Neural cell (in vitro differentiated cells): ENCODE measurements around the gene RAMP2. TPM values are rescaled to one million over a fixed set of nuclear protein-coding genes. Genes with fewer than 3 reads are reported as not detected.
"Not testable (repeated sequence)": the region's sequence is repeated elsewhere in the genome, so short reads cannot be mapped to it uniquely, and the experiment has no call there.

Experiments
- H2AFZ ChIP-seq: fragments of 200-600, 300-800 bp; sonication (generic), shearing (Covaris generic); 2 replicates; pipeline ENCODE4 v1.6.0; 2014; ENCODE audit warnings: low read depth, mild to moderate bottlenecking, antibody characterized with exemption, low read length, moderate library complexity
- H3F3A ChIP-seq: fragments of 200-600 bp; shearing (Covaris generic); 2 replicates; pipeline ENCODE4 v1.6.1; 2016; ENCODE audit warnings: mild to moderate bottlenecking, moderate library complexity, mixed read lengths, antibody characterized with exemption, low read length; ENCODE audit not compliant: insufficient read depth, poor library complexity, severe bottlenecking
- H3K27ac ChIP-seq: fragments of 200-600, 300-800 bp; sonication (generic), shearing (Covaris generic); 2 replicates; pipeline ENCODE4 v1.5.1; 2014; ENCODE audit warnings: mild to moderate bottlenecking, low read length, moderate library complexity
- H3K27me3 ChIP-seq: fragments of 300-800, 200-600 bp; sonication (generic), shearing (Covaris generic); 2 replicates; pipeline ENCODE4 v1.6.0; 2014; ENCODE audit warnings: mild to moderate bottlenecking, low read depth, low read length, moderate library complexity; ENCODE audit not compliant: insufficient read depth
- H3K36me3 ChIP-seq: fragments of 300-800, 200-600 bp; sonication (generic), shearing (Covaris generic); 2 replicates; pipeline ENCODE4 v1.5.1; 2014; ENCODE audit warnings: mild to moderate bottlenecking, antibody characterized with exemption, low read length, moderate library complexity; ENCODE audit not compliant: insufficient read depth
- H3K4me2 ChIP-seq: fragments of 300-800, 200-600 bp; sonication (generic), shearing (Covaris generic); 2 replicates; pipeline ENCODE4 v1.6.0; 2014; ENCODE audit warnings: mild to moderate bottlenecking, low read length
- H3K4me3 ChIP-seq: fragments of 300-800, 200-600 bp; sonication (generic), shearing (Covaris generic); 2 replicates; pipeline ENCODE4 v1.5.1; 2014; ENCODE audit warnings: mild to moderate bottlenecking, low read length, moderate library complexity
- H3K79me2 ChIP-seq: fragments of 200-600 bp; shearing (Covaris generic); replicated peaks from 2 replicates; pipeline ENCODE4 v1.6.0; 2014; ENCODE audit warnings: mild to moderate bottlenecking, low read length, moderate library complexity; ENCODE audit not compliant: insufficient read depth
- H3K9ac ChIP-seq: fragments of 300-800, 200-600 bp; sonication (generic), shearing (Covaris generic); 2 replicates; pipeline ENCODE4 v1.6.1; 2016; ENCODE audit warnings: mild to moderate bottlenecking, low read length, mixed read lengths
- H3K9me2 ChIP-seq: fragments of 200-600 bp; shearing (Covaris generic); 2 replicates; pipeline ENCODE4 v1.6.1; 2016; ENCODE audit warnings: mild to moderate bottlenecking, low read length, mixed read lengths; ENCODE audit not compliant: insufficient read depth
- H3K9me3 ChIP-seq: fragments of 200-600, 300-800 bp; sonication (generic), shearing (Covaris generic); 2 replicates; pipeline ENCODE4 v1.6.1; 2016; ENCODE audit warnings: mild to moderate bottlenecking, mixed run types, low read length, moderate library complexity, mixed read lengths
- H4K20me1 ChIP-seq: fragments of 200-600 bp; shearing (Covaris generic); 2 replicates; pipeline ENCODE4 v1.6.1; 2016; ENCODE audit warnings: mild to moderate bottlenecking, mixed run types; ENCODE audit not compliant: insufficient read depth
- EP300 ChIP-seq: fragments of 450-650 bp; conservative IDR thresholded peaks from 2 replicates; pipeline ENCODE4 v1.6.1; 2014; ENCODE audit warnings: antibody characterized with exemption, mild to moderate bottlenecking, moderate library complexity; ENCODE audit not compliant: poor library complexity, severe bottlenecking
- EZH2 ChIP-seq: fragments of 200-600, 300-800 bp; shearing (Covaris generic), sonication (generic); IDR thresholded peaks from 2 replicates; pipeline ENCODE4 v1.6.1; 2014; ENCODE audit warnings: antibody characterized with exemption, low read length, borderline replicate concordance, mild to moderate bottlenecking; ENCODE audit not compliant: insufficient read depth, poor library complexity, severe bottlenecking
- MXI1 ChIP-seq: fragments of 450-650 bp; conservative IDR thresholded peaks from 2 replicates; pipeline ENCODE4 v1.6.1; 2014; ENCODE audit warnings: antibody characterized with exemption, mild to moderate bottlenecking; ENCODE audit not compliant: poor library complexity, severe bottlenecking
- POLR2AphosphoS5 ChIP-seq: IDR thresholded peaks from 2 replicates; pipeline ENCODE4 v1.6.1; 2012
- RAD21 ChIP-seq: fragments of 450-650 bp; conservative IDR thresholded peaks from 2 replicates; pipeline ENCODE4 v1.6.1; 2014; ENCODE audit warnings: antibody characterized with exemption, mild to moderate bottlenecking, moderate library complexity
- SMC3 ChIP-seq: fragments of 450-650 bp; conservative IDR thresholded peaks from 2 replicates; pipeline ENCODE4 v1.6.1; 2014; ENCODE audit warnings: antibody characterized with exemption, mild to moderate bottlenecking, moderate library complexity; ENCODE audit not compliant: poor library complexity
- TAF1 ChIP-seq: IDR thresholded peaks from 2 replicates; pipeline ENCODE4 v1.6.1; 2012; ENCODE audit warnings: low read depth
- polyA plus RNA-seq: library from polyadenylated mRNA; depleted of rRNA; stranded (reverse); fragments of >200 nt; gene quantifications from 2 replicates; pipeline ENCODE4 v1.2.3, GENCODE V29; 2014
- TF ChIP-seq, protein P1 (sequence below): fragments of 450-650 bp; IDR thresholded peaks from 2 replicates; pipeline ENCODE4 v1.5.1; 2014; ENCODE audit warnings: antibody characterized with exemption, mild to moderate bottlenecking, moderate library complexity; ENCODE audit not compliant: poor library complexity, severe bottlenecking
- TF ChIP-seq, protein P2 (sequence below): IDR thresholded peaks from 2 replicates; pipeline ENCODE4 v1.6.1; 2012; ENCODE audit warnings: borderline replicate concordance

RAMP2 gene
- polyA plus RNA-seq, 1 donor from 2014 or later = 2.1 TPM

DNA sequence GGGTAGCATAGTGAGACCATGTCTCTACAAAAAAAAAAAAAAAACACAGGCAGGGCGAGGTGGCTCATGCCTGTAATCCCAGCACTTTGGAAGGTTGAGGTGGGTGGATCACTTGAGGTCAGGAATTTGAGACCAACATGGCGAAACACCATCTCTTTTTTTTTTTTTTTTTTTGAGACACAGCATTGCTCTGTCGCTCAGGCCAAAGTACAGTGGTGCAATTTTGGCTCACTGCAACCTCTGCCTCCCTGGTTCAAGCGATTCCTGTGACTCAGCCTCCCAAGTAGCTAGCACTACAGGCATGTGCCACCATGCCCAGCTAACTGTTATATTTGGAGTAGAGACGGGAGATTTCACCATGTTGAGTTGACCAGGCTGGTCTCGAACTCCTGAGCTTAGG is 5.1 kb downstream of the RAMP2 start:
- Histone ChIP-seq H3K9me2 (no peaks in the 10 kb centered on the region), H3K27ac (no peak overlapping the region), H3K9me3 (no peaks in the 10 kb centered on the region), H3F3A (no peaks in the 10 kb centered on the region), H3K79me2 (no peaks in the 10 kb centered on the region), H3K9ac (no peak overlapping the region), H4K20me1 (no peaks in the 10 kb centered on the region), H2AFZ (no peak overlapping the region), H3K4me2 (no peak overlapping the region), H3K4me3 (no peak overlapping the region), H3K27me3 (peaks cover 11% of the 10 kb centered on the region), H3K36me3 (no peaks in the 10 kb centered on the region)
- TF ChIP-seq EP300 (no peak), EZH2 (no peak), SMC3 (no peak), TAF1 (no peak), MXI1 (no peak), RAD21 (no peak), POLR2AphosphoS5 (no peak)
- TF ChIP-seq, protein P1, sequence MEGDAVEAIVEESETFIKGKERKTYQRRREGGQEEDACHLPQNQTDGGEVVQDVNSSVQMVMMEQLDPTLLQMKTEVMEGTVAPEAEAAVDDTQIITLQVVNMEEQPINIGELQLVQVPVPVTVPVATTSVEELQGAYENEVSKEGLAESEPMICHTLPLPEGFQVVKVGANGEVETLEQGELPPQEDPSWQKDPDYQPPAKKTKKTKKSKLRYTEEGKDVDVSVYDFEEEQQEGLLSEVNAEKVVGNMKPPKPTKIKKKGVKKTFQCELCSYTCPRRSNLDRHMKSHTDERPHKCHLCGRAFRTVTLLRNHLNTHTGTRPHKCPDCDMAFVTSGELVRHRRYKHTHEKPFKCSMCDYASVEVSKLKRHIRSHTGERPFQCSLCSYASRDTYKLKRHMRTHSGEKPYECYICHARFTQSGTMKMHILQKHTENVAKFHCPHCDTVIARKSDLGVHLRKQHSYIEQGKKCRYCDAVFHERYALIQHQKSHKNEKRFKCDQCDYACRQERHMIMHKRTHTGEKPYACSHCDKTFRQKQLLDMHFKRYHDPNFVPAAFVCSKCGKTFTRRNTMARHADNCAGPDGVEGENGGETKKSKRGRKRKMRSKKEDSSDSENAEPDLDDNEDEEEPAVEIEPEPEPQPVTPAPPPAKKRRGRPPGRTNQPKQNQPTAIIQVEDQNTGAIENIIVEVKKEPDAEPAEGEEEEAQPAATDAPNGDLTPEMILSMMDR = no peak
- TF ChIP-seq, protein P2, sequence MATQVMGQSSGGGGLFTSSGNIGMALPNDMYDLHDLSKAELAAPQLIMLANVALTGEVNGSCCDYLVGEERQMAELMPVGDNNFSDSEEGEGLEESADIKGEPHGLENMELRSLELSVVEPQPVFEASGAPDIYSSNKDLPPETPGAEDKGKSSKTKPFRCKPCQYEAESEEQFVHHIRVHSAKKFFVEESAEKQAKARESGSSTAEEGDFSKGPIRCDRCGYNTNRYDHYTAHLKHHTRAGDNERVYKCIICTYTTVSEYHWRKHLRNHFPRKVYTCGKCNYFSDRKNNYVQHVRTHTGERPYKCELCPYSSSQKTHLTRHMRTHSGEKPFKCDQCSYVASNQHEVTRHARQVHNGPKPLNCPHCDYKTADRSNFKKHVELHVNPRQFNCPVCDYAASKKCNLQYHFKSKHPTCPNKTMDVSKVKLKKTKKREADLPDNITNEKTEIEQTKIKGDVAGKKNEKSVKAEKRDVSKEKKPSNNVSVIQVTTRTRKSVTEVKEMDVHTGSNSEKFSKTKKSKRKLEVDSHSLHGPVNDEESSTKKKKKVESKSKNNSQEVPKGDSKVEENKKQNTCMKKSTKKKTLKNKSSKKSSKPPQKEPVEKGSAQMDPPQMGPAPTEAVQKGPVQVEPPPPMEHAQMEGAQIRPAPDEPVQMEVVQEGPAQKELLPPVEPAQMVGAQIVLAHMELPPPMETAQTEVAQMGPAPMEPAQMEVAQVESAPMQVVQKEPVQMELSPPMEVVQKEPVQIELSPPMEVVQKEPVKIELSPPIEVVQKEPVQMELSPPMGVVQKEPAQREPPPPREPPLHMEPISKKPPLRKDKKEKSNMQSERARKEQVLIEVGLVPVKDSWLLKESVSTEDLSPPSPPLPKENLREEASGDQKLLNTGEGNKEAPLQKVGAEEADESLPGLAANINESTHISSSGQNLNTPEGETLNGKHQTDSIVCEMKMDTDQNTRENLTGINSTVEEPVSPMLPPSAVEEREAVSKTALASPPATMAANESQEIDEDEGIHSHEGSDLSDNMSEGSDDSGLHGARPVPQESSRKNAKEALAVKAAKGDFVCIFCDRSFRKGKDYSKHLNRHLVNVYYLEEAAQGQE = no peak

DNA sequence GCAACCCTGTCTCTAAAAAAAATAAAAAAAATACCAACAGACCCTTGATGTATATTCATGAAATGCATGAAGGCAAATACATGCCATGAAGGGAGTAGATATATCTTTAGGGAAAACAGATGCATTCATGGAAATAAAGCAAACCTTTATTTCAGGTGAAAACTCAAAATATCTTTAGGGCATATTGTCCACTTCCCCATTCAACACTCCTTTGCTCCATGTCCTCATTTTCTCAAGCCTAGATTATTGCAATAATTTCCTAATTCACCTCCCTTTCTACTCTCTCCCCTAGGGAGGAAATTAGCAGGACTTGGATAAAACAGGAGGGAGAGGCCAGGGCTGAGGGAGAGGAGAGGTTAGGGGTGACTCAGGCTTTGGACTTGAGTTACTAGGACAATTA is 6.5 kb downstream of the RAMP2 start:
- Histone ChIP-seq H3K9me2 (no peaks in the 10 kb centered on the region), H3F3A (no peaks in the 10 kb centered on the region), H3K79me2 (no peaks in the 10 kb centered on the region), H3K4me2 (no peak overlapping the region), H3K27me3 (no peaks in the 10 kb centered on the region), H3K9ac (no peak overlapping the region), H3K27ac (no peak overlapping the region), H2AFZ (no peak overlapping the region), H3K9me3 (no peaks in the 10 kb centered on the region), H3K36me3 (no peaks in the 10 kb centered on the region), H4K20me1 (no peaks in the 10 kb centered on the region), H3K4me3 (no peak overlapping the region)
- TF ChIP-seq, protein P2 = no peak
- TF ChIP-seq EP300 = no peak

DNA sequence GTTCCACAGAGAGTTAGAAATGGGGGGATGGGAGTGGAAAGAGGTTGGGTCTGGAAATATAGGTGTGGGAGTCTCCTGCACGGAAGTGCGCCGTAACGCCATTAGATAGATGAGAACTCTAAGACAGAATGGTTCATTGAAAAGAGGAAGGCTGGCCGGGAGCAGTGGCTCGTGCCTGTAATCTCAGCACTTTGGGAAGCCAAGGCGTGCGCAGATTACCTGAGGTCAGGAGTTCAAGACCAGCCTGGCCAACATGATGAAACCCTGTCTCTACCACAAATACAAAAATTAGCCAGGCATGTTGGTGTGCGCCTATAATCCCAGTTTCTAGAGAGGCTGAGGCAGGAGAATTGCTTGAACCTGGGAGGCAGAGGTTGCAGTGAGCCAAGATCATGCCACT is 7.0 kb downstream of the RAMP2 start:
- H3F3A ChIP-seq, H3K4me2 ChIP-seq, H3K4me3 ChIP-seq, H3K79me2 ChIP-seq, H3K27ac ChIP-seq, H3K36me3 ChIP-seq, H3K9me2 ChIP-seq, H3K9me3 ChIP-seq, H2AFZ ChIP-seq, H3K9ac ChIP-seq, H3K27me3 ChIP-seq, H4K20me1 ChIP-seq: not testable (repeated sequence)

DNA sequence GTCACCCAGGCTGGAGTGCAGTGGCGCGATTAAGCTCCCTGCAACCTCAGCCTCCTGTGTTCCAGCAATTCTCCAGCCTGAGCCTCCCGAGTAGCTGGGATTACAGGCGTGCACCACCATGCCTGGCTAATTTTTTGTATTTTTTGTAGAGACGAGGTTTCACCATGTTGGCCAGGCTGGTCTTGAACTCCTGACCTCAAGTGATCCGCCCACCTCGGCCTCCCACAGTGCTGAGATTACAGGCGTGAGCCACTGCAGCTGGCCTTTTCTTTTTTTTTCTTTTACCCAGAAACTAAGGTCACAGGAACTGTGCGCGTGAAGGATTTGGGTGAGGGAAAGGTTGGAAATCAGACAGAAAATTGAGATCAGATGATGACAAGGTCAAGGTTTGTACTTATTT is 8.9 kb downstream of the RAMP2 start:
- H3K9me3 ChIP-seq, H3F3A ChIP-seq, H4K20me1 ChIP-seq, H3K27ac ChIP-seq, H3K27me3 ChIP-seq, H3K4me3 ChIP-seq, H3K9ac ChIP-seq, H3K36me3 ChIP-seq, H3K4me2 ChIP-seq, H3K79me2 ChIP-seq, H2AFZ ChIP-seq, H3K9me2 ChIP-seq: not testable (repeated sequence)
